Effector memory CD8-positive, alpha-beta T cell (primary cell): ENCODE results near the gene MTRFR.
"Not testable (repeated sequence)": the region's sequence is repeated elsewhere in the genome, so short reads cannot be mapped to it uniquely, and the experiment has no call there.

Source experiments
- ATAC-seq: fragments of 150-1000 bp; cut with Tn5 transposase; replicated peaks from 2 replicates; pipeline ENCODE4 v1.10.0; 2021; ENCODE audit warnings: mild to moderate bottlenecking, moderate library complexity
- DNase-seq, 3 experiments: peaks; one replicate each; pipeline ENCODE4 v3.0.0; 2021
- H3K27ac Mint-ChIP-seq, 2 donors: one replicate each; pipeline ENCODE4 v1.8.0; 2022; ENCODE audit warnings: mild to moderate bottlenecking in 2 of 2, mixed read lengths in 2 of 2, moderate library complexity in 2 of 2
- H3K27me3 Mint-ChIP-seq, 2 donors: one replicate each; pipeline ENCODE4 v1.8.0; 2022; ENCODE audit warnings: mixed read lengths in 2 of 2
- H3K36me3 Mint-ChIP-seq: one replicate; pipeline ENCODE4 v1.8.0; 2022; ENCODE audit warnings: mild to moderate bottlenecking, moderate library complexity, mixed read lengths; ENCODE audit not compliant: insufficient read depth
- H3K4me1 Mint-ChIP-seq, 2 donors: one replicate each; pipeline ENCODE4 v1.8.0; 2022; ENCODE audit warnings: low read depth in 2 of 2, mixed read lengths in 2 of 2
- H3K4me3 Mint-ChIP-seq, 2 donors: one replicate each; pipeline ENCODE4 v1.8.0; 2022; ENCODE audit warnings: mild to moderate bottlenecking in 2 of 2, mixed read lengths in 2 of 2, moderate library complexity in 2 of 2
- H3K9me3 Mint-ChIP-seq, 2 donors: one replicate each; pipeline ENCODE4 v1.8.0; 2022; ENCODE audit warnings: mixed read lengths in 2 of 2
- total RNA-seq, 9 experiments: gene quantifications; one replicate each; lab custom pipeline; 2026; lab: John Stamatoyannopoulos, UW

The MTRFR gene
- 26.2 to 62.5 (median 33.0) reads per million in 9 experiments for total RNA-seq

DNA sequence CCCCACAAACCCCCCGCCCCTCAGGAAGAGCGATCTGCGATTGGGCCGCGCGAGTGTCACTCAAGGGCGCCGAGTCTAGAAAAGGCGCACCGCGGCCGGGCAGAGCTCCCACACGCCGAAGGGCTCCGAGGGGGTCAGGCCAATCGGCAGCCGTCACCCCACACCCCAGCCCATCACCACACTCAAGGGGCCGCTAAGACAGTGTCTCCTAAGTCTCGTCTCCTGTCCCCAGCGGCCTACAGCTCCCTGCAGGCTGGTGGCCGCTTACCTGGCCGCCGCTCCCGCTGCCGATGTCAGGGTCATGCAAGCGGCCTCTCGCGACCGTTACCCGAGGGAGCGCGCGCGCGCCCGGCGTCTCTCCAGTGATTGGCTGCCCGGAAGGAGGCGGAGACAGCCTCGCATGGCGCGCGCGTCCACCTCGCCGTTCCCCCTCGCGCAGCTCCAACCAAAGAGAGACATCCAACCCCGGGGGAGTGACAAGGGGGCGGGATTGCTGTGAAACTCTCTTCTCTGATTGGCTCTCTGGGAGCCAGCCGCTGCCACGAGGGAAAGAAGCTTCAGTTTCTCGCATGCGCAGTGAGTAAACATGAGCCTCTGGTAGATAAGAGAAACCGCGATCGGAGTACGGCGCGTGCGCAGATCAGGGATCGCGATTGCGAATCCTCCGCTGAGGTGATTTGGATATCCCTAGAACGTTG lies at the start of gene MTRFR, which contains the start of gene MPHOSPH9:
TSS of gene MTRFR (plus strand) at position 630 of the 698 bp plus-strand sequence. CDS start 20,239 bp downstream, outside the sequence.
TSS of gene MPHOSPH9 (minus strand) at position 335 of the 698 bp plus-strand sequence. CDS start 2,777 bp downstream, outside the sequence.
- DNase-seq = peak; percentile 98
- H3K27ac Mint-ChIP-seq = peak within 1 kb of the TSS; percentile 97 to 100
- H3K27me3 Mint-ChIP-seq = no peaks in the 10 kb centered on the region
- peak; percentile 90 for ATAC-seq
- no peaks in the 10 kb centered on the region for H3K9me3 Mint-ChIP-seq
- peak within 1 kb of the TSS; percentile 92 to 100 for H3K4me3 Mint-ChIP-seq
- peaks cover 53 to 58% of the 10 kb centered on the region in 2 donors for H3K4me1 Mint-ChIP-seq
- H3K36me3 Mint-ChIP-seq = peaks cover 34% of the 10 kb centered on the region

DNA sequence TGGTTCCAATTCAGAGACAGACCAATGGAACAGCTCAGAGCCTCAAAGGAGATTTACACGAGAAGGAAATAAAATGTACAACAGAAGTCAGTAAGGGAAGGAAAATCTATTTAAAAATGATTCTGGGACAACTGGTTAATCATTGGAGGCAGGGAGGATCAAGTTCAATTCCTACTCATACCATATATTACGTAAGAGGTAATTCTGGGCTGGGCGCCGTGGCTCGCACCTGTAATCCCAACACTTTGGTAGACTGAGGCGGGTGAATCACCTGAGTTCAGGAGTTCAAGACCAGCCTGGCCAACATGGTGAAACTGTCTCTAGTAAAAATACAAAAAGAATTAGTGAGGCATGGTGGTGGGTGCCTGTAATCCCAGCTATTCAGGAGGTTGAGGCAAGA lies 45.6 kb upstream of the MTRFR start:
- Mint-ChIP-seq H3K27me3 (no peaks in the 10 kb centered on the region), H3K4me3 (no peak overlapping the region), H3K36me3 (peaks cover 56% of the 10 kb centered on the region), H3K27ac (no peak overlapping the region), H3K9me3 (no peaks in the 10 kb centered on the region), H3K4me1 (no peaks in the 10 kb centered on the region)
- DNase-seq (no peak), ATAC-seq (no peak)

DNA sequence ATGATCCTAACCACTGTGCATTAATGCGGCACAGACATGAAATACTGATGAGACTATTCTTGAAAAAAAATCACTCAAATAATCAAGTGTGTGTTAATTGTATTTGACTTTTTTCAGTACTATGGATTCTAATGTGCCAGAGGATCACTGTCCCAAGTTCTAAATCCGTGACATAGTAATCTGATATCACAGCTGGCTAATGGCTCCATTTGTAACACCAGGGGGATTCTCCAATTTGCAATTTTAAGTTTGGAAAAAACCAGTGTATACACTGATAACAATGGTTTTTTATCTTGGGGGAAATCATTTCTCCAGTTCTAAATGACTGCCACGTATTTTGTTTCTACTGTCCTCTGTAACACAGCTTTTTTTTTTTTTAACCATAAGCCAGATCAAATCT lies 33.3 kb upstream of the MTRFR start:
- ATAC-seq (no peak), DNase-seq (no peak)
- Mint-ChIP-seq H3K9me3 (no peaks in the 10 kb centered on the region), H3K4me1 (peaks cover 4% of the 10 kb centered on the region in 2 donors), H3K27me3 (no peaks in the 10 kb centered on the region), H3K27ac (peak overlapping the region; percentile 69 to 90), H3K4me3 (no peak overlapping the region), H3K36me3 (peaks cover 62% of the 10 kb centered on the region)

DNA sequence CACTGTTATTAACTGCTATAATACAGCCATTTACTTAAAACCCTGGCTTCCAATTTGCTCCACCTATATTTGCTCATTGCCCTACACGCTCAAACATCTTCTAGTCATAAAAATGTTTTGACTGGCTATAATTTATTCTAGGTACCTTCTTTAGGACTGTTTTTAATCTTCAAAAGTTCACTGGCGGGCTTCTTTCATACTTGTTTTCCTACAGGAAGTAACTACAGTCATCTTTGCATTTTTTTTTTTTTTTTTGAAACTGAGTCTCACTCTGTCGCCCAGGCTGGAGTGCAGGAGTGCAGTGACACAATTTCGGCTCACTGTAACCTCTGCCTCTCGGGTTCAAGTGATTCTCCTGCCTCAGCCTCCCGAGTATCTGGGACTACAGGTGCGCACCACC lies 32.8 kb upstream of the MTRFR start:
- peaks cover 61% of the 10 kb centered on the region for H3K36me3 Mint-ChIP-seq
- no peak overlapping the region for H3K4me3 Mint-ChIP-seq
- no peak for DNase-seq
- ATAC-seq = no peak
- peaks cover 4% of the 10 kb centered on the region in 2 donors for H3K4me1 Mint-ChIP-seq
- H3K9me3 Mint-ChIP-seq = no peaks in the 10 kb centered on the region
- no peaks in the 10 kb centered on the region for H3K27me3 Mint-ChIP-seq
- peak overlapping the region; percentile 69 to 90 for H3K27ac Mint-ChIP-seq

DNA sequence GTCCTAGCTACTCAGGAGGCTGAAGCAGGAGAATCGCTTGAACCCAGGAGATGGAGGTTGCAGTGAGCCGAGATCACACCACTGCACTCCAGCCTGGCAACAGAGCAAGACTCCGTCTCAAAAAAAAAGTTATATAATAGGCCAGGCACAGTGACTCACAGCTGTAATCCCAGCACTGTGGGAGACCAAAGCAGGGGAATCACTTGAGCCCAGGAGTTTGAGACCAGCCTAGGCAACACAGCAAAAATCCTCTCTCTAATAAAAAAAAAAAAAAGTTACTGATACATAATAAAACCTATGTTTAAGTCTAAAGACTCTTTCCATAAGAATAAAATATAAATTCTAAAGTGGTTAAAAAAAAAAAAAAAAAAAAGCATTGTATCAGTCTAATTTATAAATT lies 26.4 kb upstream of the MTRFR start:
- not testable (repeated sequence) for H3K9me3 Mint-ChIP-seq, H3K4me1 Mint-ChIP-seq, ATAC-seq, H3K4me3 Mint-ChIP-seq, DNase-seq, H3K27me3 Mint-ChIP-seq
- Mint-ChIP-seq H3K27ac (peak overlapping the region in 1 of 2 donors; percentile 60), H3K36me3 (peaks cover 68% of the 10 kb centered on the region)

DNA sequence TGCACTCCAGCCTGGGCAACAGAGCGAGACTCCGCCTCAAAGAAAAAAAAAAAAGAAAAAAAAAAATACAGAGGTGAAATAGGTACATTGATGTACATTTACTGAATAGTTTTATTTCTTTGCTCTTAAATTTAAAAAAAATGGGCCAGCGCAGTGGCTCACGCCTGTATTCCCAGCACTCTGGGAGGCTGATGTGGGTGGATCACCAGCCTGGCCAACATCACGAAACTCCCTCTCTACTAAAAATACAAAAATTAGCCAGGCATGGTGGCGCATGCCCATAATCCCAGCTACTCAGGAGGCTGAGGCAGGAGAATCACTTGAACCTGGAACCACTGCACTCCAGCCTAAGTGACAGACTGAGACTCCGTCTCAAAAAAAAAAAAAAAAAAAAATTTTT lies 25.4 kb upstream of the MTRFR start:
- H3K9me3 Mint-ChIP-seq, H3K27me3 Mint-ChIP-seq, H3K27ac Mint-ChIP-seq, H3K4me3 Mint-ChIP-seq, DNase-seq, H3K4me1 Mint-ChIP-seq, ATAC-seq: not testable (repeated sequence)
- peaks cover 62% of the 10 kb centered on the region for H3K36me3 Mint-ChIP-seq

DNA sequence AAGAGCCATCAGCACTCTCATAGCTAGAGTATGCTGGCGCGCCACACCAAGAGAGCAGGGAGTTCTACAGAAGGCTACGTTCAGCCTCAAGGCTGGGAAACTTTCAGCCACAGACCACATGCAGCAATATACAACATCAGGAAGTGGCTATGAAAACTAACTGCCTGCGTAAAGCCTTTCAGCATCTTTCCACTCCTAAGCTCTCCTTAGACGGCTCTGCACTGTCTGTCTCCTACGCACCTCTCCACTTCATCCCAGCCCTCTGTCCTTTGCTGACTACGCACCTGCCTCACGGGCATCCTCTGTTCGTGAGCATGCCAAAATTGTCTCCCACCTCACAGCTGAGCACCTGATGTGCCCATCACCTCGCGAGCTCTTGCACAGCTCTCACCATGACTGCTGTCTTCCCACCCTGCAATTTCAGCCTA lies 10.0 kb upstream of the MTRFR start:
- ATAC-seq (peak; percentile 98), DNase-seq (peak; percentile 36 to 47 (median 44))
- Mint-ChIP-seq H3K4me3 (peak overlapping the region; percentile 45 to 57), H3K27me3 (no peaks in the 10 kb centered on the region), H3K9me3 (no peaks in the 10 kb centered on the region), H3K36me3 (peaks cover 53% of the 10 kb centered on the region), H3K27ac (peak overlapping the region; percentile 46 to 83), H3K4me1 (peaks cover 11 to 14% of the 10 kb centered on the region in 2 donors)

DNA sequence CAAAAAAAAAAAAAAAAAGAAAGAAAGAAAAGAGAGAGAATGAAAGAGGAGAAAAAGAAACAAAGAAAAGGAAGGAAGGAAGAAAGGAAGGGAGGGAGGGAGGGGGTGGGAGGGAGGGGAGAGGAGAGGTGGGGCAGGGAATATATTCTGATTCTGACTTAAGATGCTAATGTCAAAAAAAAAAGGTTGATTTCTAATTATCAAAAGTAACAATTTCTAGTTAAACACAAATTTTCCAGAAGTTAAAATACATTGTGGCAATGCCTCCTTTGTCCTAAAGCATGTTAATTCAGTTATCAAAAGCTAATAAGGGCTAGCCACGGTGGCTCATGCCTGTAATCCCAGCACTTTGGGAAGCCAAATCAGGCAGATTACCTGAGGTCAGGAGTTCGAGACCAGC lies 7.8 kb upstream of the MTRFR start:
- H3K4me3 Mint-ChIP-seq = peak overlapping the region in 1 of 2 donors; percentile 20
- H3K27ac Mint-ChIP-seq = peak overlapping the region in 1 of 2 donors; percentile 81
- DNase-seq = no peak
- H3K36me3 Mint-ChIP-seq = peaks cover 40% of the 10 kb centered on the region
- H3K9me3 Mint-ChIP-seq = no peaks in the 10 kb centered on the region
- no peaks in the 10 kb centered on the region for H3K27me3 Mint-ChIP-seq
- no peak for ATAC-seq
- H3K4me1 Mint-ChIP-seq = peaks cover 21 to 27% of the 10 kb centered on the region in 2 donors

DNA sequence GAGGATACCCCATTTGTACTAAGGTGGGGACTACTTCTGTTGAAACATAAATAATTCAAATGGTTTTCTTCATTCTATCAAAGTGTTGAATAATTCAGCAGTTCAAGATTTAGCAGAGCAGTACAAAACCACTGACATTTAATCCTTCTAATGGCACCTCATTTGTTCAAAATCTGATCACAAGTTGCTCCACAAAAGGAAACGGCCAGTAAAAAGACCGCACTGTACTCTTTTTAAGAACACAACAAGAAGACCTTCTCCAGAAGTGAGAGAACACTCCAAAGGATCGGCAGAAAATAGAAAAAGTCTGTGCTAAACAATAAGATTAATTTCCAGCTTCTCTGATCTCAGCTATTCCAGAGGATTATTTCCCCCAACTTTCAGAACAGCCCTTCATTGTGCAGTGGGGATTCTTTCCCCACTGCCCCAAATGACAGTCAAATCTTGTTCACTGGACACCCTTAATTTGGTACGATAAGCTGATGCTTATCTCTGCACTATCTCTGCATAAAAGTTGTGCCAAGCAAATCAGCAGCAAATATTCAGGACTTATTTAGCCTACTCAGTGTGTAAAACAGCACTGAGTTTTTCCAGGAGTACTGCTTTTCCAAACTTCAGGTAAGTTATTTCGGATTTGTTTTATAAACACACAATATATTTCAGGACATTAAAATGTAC lies 5.5 kb upstream of the MTRFR start:
- DNase-seq (no peak), ATAC-seq (no peak)
- Mint-ChIP-seq H3K9me3 (no peaks in the 10 kb centered on the region), H3K36me3 (peaks cover 23% of the 10 kb centered on the region), H3K4me1 (peaks cover 32 to 43% of the 10 kb centered on the region in 2 donors), H3K27ac (peak overlapping the region; percentile 47 to 90), H3K4me3 (peak overlapping the region in 1 of 2 donors; percentile 35), H3K27me3 (no peaks in the 10 kb centered on the region)

DNA sequence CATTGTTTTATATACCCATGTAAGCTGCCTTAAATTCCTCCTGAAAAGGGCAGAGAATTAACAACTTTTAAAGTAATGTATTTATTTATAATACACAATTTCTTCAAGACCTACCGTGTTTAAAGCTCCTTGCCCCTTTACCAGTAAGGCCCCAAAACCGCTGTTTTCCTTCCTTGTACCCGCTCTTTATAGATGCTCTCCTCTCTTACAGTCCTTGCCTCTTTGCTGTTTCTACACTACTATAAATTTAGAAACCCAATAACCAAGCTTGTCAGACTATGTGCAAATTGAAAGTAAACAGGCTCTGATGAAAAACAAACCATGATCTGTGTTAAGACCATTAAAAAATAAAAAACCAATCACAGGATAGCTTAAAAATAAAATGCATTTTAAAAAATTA lies 4.2 kb upstream of the MTRFR start:
- DNase-seq (no peak), ATAC-seq (no peak)
- H3K27ac Mint-ChIP-seq = peak overlapping the region; percentile 47 to 90
- H3K4me3 Mint-ChIP-seq = peak overlapping the region; percentile 47 to 76
- peaks cover 38 to 47% of the 10 kb centered on the region in 2 donors for H3K4me1 Mint-ChIP-seq
- peaks cover 32% of the 10 kb centered on the region for H3K36me3 Mint-ChIP-seq
- H3K9me3 Mint-ChIP-seq = no peaks in the 10 kb centered on the region
- no peaks in the 10 kb centered on the region for H3K27me3 Mint-ChIP-seq

DNA sequence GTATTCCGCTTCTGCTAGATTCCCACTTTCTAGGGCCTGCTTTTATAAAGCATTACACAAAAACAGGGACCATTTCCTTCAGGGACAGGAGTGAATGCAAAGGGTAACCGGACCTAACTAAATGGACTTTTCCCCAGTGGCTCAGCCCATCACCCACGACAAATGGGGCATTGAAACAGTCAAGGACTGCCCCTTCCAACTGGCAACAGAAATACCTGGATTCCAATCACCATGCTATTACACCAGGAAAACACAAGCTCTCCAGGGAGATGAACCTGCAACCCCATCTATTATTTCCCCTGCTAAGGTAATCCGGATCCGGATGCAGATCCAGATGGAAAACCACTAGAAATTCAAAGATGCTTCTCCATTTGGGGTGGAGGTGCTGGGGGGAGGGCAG lies 1.3 kb upstream of the MTRFR start:
- Mint-ChIP-seq H3K4me1 (peaks cover 51 to 58% of the 10 kb centered on the region in 2 donors), H3K4me3 (peak overlapping the region; percentile 92 to 100), H3K27ac (peak overlapping the region; percentile 97 to 100), H3K9me3 (no peaks in the 10 kb centered on the region), H3K36me3 (peaks cover 32% of the 10 kb centered on the region), H3K27me3 (no peaks in the 10 kb centered on the region)
- no peak for DNase-seq
- no peak for ATAC-seq

DNA sequence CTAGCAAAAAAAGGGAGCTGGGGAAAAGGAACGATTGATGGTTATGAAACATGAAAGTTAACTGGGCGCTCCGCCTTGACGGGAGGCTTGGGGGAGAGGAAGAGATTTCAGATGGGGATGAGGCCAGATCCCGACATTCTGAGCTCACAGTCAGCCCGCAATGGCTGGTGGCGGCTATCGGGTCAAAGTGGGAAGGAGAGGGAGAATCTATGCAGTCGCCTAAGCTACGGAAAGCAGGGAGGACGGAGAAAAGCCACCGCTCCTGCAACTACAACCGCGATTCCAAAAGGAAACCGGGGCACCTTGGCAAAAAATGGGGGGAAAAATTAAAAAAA lies 797 bp upstream of the MTRFR start:
- H3K4me3 Mint-ChIP-seq = peak overlapping the region; percentile 92 to 100
- peak overlapping the region; percentile 97 to 100 for H3K27ac Mint-ChIP-seq
- H3K27me3 Mint-ChIP-seq = no peaks in the 10 kb centered on the region
- H3K4me1 Mint-ChIP-seq = peaks cover 50 to 58% of the 10 kb centered on the region in 2 donors
- DNase-seq (no peak), ATAC-seq (no peak)
- peaks cover 34% of the 10 kb centered on the region for H3K36me3 Mint-ChIP-seq
- no peaks in the 10 kb centered on the region for H3K9me3 Mint-ChIP-seq

DNA sequence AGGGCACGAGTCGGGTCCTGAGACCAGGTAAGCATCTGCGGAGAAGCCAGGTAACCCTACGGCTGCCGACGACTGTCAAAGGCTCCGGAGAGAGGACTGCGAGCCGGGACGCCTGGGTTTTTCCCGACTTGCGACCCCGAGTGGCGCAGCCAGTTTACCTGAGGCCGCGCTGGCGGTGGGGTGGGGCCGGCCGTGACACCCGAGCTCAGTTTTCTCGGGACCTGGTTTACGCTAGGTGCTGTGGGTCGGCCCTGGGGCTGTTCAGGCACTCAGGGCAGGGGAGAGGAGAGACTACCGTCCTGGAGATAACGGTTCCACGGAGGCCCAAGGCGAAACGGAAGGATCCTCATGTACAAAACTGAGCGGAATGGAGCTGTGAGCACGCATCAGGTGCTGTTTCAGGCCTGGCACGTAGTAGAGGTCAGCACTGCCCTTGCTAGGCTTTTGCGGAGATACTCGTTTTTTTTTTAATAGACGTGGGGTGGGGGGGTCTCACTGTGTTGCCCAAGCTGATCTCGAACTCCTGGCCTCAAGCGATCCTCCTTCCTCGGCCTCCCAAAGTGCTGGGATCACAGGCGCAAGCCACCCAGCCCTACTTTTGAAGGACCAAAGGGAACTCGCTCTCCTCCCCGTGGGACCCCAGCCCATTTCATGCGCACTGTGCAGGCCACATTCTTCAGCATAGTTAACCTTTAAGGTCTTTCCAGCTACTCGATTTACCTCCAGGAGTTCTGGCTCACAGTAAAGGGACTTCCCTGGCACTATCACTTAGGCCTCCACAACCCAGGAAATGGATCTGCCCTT lies 471 bp downstream of the MTRFR start:
- peaks cover 49 to 55% of the 10 kb centered on the region in 2 donors for H3K4me1 Mint-ChIP-seq
- ATAC-seq = peak; percentile 16
- no peaks in the 10 kb centered on the region for H3K27me3 Mint-ChIP-seq
- H3K9me3 Mint-ChIP-seq = no peaks in the 10 kb centered on the region
- peaks cover 34% of the 10 kb centered on the region for H3K36me3 Mint-ChIP-seq
- DNase-seq = peak in 1 of 3 experiments; percentile 6
- H3K4me3 Mint-ChIP-seq = peak overlapping the region; percentile 92 to 100
- H3K27ac Mint-ChIP-seq = peak overlapping the region; percentile 97 to 100
